Limb (tissue), 2 donors: ENCODE data around the gene OPRD1.
"Not testable (repeated sequence)": the region's sequence is repeated elsewhere in the genome, so short reads cannot be mapped to it uniquely, and the experiment has no call there.

Experiments
- DNase-seq, 2 donors: peaks; one replicate each; pipeline ENCODE4 v3.0.0-alpha.2; 2016; ENCODE audit errors: extremely low spot score in 2 of 2

Gene OPRD1

DNA sequence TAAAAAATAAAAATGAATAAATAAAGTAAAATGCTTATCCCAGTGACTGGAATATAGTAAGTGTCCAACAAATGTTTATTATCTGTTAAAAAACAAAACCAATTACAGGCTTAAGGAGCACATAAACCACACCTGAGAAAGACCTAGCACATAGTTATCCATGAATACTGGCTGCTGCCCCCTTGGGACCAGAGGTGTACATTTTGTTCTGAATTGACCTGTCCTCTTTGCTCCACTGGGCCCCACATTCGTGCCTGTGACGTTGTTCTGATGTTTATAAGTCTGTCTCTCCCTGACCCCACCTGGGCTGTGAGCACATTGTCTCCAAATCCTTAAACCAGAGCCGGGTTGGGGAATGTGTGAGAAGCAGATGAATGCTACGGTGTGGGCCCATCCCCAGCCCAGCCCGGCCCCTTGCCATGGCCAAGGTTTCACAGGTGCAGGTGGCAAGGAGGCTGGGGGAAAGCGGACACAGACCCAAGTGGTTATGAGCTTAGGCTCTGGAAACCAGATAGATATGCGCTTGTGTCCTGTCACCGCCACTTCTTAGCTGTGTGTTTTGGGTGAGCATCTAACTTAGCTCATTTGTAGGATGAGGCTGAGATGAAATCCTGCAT, 29.1 kb downstream of the OPRD1 start:
- DNase-seq = no peak

DNA sequence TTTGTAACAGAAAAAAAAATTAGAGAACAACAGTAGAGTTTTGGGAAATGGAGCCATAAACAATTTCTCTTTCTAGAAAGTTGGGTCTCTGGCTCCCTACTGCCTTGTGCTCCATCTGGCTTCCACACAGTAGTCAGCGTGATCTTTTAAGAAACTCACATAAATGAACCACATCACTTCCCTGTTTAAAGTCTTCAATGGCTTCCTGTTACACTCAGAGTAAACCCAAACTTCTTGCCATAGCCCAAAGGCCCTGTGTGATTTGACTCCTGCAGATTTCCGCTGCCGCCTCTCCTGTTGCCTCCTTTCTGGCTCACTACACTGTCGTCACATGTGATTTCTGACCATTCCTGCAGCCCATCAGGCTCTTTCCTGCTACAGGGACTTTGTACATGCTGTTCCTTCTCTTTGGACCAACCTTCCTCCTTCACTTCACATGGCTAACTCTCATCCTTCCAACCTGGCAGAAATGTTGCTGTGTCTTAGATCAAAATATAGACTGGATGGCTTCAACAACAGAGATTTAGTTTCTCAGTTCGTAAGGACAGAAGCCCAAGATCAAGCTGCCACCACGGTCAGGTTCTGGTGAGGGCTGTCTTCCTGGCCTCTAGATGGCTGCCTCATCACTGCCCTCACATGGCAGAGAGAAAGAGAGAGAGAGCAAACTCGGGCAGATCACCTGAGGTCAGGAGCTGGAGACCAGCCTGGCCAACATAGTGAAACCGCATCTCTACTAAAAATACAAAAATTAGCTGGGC, 34.0 kb downstream of the OPRD1 start:
- DNase-seq = no peak

- not testable (repeated sequence) for DNase-seq
Measured at GRCh38 chr1:28847207-28847606, 35.2 kb downstream of the OPRD1 start.

- no peak for DNase-seq
Measured at GRCh38 chr1:28848416-28848815, 36.4 kb downstream of the OPRD1 start.

- DNase-seq = no peak
Measured at GRCh38 chr1:28853093-28853742, 41.2 kb downstream of the OPRD1 start.

DNA sequence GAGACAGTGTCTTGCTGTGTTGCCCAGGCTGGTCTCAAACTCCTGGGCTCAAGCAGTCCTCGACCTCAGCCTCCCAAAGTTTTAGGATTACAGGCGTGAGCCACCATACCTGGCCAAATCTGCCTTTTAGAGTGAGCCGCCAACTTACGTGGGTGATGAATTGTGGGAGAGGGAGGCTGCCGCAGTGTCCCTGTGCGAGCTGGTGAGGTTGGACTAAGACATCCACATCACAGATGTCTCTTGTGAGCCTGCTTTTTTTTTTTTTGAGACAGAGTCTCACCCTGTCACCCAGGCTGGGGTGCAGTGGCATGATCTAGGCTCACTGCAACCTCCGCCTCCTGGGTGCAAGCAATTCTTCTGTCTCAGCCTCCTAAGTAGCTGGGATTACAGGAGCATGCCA, 42.4 kb downstream of the OPRD1 start:
- not testable (repeated sequence) for DNase-seq

DNA sequence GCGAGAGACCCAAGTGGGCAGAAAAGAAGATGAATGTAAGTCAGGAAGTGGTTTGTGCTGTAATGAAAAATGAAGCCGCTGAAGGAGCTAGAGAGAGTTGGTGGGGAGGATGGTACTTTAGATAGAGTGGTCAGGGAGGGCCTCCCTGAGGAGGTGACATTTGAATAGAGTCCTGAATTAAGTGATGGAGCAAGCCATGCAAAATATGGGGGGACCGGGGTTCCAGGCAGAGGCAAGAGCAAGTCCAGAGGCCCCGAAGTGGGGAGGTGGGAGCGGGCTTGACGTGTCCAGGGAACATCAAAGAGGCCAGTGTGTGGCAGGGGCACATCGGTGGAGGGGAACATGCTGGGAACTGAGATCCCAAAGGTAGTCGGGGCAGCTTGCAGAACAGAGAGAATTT, 43.1 kb downstream of the OPRD1 start:
- no peak for DNase-seq

DNA sequence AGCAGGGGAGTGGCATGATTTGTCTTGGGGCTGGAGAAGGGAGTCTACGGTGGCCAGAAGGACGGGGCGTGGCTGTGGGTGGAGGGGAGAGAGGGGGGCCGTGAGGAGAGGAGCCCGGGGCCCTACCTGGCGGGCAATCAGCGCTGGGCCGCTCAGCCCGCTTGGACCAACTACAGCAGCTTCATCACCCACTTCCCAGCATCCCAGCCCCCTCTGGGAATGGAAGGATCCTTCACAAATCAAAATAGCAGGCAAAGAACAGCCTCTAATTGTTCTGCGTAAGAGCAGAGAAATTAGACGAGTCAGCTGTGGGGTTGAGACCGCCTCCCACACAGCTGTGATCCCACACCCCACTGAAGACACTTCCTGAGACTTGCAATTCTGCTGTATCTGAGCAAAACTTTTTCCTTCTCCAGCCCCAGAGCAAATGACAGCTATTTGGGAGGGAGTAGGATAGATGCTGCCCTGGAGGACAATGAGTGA, 43.5 kb downstream of the OPRD1 start:
- no peak for DNase-seq

DNA sequence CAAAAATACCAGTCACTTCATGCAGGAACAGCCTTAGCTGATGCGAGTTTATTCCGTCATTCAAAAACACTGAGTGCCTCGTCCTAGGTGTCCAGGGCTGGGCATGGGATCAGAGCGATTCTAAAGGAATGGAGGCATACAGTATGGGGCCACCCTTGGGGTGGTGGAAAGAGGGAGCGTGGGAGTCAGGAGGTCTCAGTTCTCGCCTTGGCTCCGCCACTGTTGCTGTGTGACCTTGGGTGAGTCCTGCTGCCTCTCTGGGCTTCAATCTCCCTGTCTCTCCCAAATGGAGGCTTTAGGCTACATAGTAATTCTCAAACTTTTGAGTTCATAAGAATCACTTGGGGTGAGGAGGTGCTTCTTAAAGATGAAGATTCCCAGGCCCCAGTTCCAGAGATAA, 44.0 kb downstream of the OPRD1 start:
- no peak for DNase-seq

DNA sequence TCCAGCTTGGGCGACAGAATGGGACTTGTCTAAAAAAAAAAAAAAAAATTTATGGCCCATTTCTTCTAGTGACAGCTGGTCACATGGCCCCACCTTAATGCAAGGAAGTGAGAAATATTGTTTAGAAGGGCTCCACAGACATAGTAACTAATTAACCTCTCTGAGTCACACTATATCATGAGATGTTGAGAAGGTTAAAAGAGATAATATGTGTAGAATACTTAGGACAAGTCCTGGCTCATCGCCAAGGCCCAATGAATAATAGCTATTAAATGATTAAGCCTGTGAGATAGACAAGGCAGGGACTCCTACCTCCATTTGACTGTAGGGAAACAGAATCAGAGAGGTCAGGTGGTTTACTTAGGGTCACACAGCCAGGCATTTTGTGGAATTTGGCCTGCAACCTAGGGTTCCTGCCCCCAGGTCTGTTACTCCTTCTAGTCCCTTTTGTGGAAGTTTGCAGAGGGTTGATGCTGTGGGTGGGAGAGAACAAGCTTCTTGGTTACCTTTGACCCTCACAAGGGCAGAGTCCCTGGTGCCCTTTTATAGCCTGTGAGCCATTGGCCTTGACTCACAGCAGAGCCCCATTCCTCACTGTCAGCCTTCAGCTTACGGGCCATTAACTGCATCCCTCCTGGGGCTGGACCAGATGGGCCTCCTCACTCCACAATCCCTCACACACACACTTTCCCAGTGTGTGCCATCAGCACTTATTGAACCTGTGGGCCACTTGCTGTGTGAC, 48.5 kb downstream of the OPRD1 start:
- peak in 1 of 2 donors; percentile 38 for DNase-seq

DNA sequence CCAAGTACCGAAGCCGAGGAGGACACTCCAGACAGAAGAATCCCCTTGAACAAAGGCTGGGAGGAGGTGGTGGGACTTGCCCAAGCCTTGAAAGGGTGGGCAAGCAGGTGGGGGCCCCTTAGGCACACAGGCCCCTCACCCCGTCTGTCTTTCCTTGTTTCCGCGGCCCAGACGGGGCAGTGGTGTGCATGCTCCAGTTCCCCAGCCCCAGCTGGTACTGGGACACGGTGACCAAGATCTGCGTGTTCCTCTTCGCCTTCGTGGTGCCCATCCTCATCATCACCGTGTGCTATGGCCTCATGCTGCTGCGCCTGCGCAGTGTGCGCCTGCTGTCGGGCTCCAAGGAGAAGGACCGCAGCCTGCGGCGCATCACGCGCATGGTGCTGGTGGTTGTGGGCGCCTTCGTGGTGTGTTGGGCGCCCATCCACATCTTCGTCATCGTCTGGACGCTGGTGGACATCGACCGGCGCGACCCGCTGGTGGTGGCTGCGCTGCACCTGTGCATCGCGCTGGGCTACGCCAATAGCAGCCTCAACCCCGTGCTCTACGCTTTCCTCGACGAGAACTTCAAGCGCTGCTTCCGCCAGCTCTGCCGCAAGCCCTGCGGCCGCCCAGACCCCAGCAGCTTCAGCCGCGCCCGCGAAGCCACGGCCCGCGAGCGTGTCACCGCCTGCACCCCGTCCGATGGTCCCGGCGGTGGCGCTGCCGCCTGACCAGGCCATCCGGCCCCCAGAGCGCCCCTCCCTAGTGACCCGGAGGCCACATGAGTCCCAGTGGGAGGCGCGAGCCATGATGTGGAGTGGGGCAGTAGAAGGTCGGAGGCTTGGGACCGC, 50.8 kb downstream of the OPRD1 start:
- DNase-seq = no peak

DNA sequence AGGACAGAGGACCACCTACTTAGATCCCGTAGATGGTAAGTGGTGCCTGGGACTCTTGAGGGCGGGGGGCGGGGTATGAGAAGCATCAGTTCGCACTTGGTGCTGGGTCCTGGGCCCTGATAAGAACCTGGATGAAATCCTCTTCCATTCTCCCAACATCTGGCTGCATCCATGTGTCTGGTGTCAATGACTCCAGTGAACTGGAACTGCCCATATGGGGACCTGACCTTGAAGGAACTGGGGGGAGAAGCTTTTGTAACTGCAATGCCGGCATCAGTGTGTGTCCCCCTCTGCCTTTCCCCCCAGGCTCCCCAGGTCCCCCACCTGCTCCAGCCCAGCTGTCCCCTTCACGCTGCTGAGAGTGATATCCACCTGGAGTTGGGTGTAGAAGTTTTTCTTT, 52.7 kb downstream of the OPRD1 start:
- DNase-seq = no peak

DNA sequence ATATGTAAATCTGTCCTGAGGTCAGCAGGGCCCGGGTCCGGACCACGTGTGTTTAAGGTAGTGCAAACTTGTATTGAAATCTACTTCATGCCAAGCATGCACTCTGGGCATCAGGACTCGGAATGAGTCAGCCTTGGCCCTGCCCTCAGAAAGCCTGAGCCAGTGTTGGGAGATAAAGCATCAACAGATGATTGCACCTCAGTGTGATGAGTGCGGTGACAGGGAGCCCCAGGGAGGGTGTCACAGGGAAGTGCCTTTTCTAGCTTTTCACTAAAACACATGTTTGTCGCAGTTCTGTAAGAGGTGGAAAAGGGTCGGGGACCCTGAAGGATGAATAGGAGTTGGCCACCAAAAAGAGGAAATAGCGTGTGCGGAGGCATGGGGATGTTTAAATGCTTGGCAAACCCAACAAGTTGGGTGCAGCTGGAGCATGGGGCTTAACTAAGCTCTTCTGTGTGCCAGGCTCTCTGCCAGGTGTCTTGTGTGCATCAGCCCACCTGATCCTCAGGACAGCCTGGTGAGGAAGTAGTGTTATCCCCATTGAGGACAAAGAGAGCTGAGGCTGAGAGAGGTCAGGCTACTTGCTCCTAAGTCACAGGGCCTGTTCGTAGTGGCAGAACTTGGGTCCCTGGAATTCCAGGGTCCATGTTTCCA, 54.2 kb downstream of the OPRD1 start:
- DNase-seq = no peak

GRCh38 chr1:28867850-28868249, 55.9 kb downstream of the OPRD1 start:
- no peak for DNase-seq

- no peak for DNase-seq
Measured at GRCh38 chr1:28869952-28870351, 58.0 kb downstream of the OPRD1 start.

DNA sequence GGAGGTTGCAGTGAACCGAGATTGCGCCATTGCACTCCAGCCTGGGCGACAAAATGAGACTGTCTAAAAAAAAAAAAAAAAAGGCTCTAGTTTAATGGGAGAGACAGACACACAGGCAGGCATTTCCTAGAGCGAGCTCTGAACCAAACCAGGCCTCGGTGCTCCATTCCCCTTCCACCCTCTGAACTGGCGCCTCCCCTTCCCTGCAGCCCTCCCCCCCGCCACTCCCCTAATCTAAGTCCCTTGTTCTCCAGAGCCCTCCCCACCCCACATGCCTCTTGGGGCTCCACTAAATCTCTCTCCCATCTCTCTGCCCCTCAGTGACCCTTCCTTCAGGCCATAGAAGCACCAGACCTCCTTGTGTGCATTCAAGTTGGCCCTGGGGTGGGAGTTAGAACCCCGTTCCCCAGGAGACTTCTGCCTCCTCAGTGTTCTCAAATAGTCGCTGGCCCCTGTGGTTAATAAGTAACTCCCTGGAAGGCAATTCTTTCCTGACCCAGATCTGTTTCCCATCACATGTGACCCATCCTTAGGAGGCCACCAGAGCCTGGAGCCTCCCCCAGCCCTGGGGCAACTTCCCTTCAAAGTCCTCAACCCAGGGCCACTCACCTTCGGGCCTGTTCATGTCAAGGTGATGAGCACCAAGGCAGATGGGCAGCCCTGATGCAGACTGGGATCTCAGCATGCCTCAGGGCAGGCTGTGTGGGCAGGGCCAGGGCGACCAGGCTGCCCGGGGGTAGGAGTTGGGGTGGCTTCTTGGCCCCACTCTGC, 59.8 kb downstream of the OPRD1 start:
- no peak for DNase-seq

GRCh38 chr1:28875134-28875533, 63.2 kb downstream of the OPRD1 start:
- DNase-seq = not testable (repeated sequence)

DNA sequence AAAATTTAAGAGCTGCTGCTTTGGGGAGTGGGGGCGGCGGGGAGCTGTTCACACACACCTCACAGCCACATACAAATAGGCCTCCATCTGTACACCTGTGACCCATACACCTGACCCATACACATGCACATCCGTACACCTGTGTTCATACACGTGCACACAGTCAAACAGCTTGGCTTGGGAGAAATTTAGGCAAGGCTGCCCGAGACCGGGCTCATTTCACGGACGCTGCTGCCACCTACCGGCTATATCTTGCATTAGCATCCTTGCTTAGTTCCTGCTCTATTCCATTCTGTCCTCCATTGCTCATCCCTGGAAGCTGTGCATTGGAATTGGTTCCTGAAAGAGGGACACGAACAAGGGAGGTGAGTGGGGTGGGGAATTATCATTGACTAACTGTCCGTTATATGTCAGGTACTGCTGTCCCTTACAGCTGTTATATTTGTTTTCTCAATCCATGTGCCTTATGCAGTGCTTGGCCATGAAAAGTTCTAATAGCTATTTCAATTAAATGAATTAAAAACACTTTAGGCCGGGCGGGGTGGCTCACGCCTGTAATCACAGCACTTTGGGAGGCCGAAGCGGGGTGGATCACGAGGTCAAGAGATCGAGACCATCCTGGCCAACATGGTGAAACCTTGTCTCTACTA, 65.3 kb downstream of the OPRD1 start:
- peak; percentile 84 to 87 for DNase-seq

DNA sequence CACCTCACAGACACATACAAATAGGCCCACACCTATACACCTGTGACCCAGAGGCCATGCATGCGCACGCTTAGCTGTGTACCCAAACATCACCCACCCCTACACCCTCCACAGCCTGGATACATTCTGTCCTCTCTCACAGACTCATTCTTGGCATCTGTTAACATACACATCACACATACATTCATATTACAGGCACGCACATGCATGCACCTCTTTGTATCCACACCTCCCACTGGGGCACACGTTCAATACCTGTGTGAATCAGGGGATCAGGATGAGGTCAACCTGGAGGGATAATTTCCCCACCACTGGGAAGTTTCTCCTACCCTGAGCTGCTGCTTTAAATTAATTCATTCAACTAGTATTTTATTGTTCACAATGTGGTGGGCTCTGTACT, 66.8 kb downstream of the OPRD1 start:
- no peak for DNase-seq
